ENCODE results near the gene ATP2C2.

- TF ChIP-seq RELA (CRISPR knock-in tag; IDR thresholded peaks at IDR 0.05; ENCODE audit: borderline replicate concordance) = no peak
- no peak for TF ChIP-seq AFF4 (CRISPR knock-in tag; IDR thresholded peaks at IDR 0.05; ENCODE audit: borderline replicate concordance)
- TF ChIP-seq FOXP1 (CRISPR knock-in tag; IDR thresholded peaks at IDR 0.05; ENCODE audit: borderline replicate concordance) = no peak
These were observed 129.9 kb downstream of the ATP2C2 start for GRCh38 chr16:84498223-84498610.

Data from WTC11 (cell line).